ENCODE results near the gene CBL.

The CBL gene

DNA sequence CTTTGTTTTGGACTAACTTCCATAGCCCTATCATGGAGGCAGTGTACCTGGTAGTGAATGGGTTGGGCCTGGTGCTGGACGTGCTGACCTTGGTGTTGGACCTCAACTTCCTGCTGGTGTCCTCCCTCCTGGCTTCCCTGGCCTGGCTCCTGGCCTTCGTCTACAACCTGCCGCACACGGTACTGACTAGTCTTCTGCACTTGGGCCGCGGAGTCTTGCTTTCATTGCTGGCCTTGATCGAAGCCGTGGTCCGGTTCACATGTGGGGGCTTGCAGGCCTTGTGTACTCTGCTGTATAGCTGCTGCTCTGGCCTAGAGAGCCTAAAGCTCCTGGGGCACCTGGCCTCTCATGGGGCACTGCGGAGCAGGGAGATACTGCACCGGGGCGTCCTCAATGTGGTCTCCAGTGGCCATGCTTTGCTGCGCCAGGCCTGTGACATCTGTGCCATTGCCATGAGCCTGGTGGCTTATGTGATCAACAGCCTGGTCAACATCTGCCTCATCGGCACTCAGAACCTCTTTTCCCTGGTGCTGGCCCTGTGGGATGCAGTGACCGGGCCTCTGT is 129.0 kb downstream of the CBL start:
- no peak for DNase-seq

DNA sequence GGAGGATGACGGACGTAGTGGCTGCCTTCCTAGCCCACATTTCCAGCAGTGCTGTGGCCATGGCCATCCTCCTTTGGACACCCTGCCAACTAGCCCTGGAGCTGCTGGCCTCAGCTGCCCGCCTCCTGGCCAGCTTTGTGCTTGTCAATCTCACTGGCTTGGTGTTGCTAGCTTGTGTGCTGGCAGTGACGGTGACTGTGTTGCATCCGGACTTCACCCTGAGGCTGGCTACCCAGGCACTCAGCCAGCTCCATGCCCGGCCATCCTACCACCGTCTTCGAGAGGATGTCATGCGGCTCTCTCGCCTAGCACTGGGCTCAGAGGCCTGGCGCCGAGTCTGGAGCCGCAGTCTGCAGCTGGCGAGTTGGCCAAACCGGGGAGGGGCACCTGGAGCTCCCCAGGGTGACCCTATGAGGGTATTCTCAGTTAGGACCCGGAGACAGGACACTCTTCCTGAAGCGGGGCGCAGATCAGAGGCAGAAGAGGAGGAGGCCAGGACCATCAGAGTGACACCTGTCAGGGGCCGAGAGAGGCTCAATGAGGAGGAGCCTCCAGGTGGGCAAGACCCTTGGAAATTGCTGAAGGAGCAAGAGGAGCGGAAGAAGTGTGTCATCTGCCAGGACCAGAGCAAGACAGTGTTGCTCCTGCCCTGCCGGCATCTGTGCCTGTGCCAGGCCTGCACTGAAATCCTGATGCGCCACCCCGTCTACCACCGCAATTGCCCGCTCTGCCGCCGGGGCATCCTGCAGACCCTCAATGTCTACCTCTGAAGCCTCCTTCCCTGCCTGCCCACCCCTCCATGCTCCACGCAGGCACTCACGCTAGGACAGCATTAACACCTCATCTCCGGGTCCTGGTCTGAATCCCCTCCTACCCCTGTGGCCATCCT is 129.8 kb downstream of the CBL start:
- no peak for DNase-seq

DNA sequence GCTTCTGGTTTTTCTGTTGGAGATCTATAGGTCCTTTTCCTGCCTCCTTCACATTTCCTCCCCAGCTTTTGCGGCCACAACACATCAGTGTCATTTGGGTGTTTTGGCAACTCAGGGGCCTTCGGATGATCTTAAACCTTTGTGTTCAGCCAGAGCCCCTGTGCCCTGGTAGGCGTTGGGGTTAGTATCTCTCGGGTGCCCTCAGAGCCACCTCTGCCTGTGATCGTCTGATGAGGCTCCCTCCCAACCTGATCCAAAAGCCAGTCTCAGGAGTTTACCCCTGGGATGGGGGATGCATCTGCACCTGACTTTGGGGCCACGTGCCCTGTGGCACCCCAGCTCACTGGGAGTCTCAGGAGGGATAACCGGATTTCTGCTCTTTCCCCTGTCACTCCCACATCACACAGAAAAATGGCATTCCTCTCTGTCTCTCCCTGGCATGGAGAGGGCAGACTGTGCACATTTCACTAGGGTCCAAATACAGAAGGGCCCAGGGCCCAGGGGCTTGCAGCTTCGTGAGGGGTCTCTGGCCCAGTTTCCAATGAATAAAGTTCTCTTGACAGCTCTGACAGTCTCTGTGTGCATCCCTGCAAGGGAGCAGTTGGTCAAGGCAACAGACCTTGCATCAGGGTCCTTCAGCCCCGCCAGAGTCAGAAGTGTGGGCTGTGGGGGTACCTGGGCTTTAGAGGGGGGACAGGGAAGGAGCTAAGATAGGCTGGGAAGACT is 130.8 kb downstream of the CBL start:
- DNase-seq, result no peak

DNA sequence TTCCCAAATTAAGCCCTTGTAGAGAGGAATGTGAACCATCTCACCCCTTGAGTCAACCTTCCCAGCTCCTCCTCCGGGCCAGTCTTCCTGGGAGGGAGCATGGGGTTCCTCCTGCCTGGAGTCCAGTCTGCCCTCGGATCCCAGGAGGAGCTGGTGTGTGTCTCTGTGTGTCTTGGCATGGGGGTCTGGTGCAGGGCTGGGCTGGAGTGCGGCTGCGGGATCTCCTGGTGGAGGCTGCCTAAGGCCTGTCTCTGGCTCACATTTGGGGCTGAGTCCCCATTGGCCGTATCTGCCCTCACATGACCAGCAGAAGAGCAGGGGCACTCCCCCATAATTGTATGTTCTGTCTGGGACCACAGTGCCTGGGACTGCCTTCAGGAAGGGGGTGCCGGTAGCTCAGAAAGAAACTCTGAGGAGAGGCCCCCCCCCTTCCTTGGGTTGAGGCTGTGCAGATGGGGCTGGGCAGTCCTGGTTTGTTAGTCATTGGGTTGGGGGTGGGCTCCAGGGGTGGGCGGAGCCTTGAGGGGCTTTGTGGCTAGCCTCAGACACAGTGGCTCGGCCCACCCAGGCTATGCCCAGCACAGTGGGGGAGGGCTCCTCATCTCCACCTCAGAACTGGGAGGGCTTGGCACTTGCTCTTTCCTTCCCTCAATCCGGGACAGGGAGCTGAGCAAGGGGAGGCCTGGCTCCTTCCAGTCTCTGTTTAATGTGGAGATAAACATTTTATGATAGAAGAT is 131.6 kb downstream of the CBL start:
- DNase-seq, result no peak

DNA sequence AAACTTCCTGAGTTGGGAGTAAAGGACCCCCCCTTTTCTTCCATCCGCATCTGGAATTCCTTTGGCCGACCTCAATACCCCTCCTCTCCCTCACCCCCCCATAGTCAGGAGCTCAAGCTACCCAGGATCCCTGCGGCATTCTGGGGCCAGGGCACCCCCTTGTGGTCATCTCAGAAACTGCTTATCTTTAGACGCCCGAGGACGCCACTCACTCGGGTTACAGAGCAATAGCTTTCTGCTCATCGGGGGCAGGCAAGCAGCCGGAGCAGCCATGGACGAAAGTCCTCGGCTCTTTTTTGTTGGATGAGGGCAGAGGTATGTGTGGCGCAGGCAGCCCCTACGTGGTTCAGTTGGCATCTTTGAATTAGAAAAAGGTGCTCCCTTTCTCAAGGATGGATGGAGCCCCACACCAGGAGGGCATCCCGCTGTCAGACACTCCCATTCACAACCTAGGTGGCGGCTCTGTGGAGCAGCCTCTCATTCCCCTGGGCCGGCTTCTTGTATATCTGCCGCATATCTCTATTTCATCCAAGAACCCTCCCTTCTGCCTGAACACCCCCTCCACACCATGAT is 132.3 kb downstream of the CBL start:
- peak in 4 of 5 experiments; percentile 29 to 65 (median 54) for DNase-seq

DNA sequence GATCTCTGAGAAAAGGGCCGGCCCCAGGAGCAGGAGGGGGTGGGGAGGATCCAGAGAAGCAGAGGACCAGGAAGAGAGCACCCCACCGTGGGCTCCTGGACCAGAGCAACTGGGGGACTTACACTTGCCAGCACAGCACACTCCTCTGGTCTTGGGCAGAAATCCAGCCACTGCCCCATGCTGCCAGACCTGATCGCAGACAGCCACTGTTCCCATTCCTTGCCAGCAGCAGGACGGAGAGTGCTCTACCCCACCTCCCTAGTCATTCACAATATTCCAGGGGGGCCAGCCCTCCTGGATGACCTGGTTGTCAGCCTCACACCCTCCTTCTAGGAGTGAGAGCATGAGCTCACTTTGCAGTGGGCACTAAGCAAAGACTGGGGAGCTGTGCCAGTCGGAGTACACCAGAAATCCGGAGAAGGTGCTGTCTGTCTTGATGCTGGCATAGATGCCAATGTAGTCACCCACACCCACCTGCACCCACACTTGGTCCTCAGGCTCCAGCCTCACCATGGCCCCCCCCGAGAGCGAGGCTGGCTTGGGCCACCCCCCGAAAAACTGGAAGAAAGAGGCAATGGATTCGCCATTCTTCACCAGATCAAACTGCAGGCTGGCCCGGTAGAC is 132.9 kb downstream of the CBL start:
- no peak for DNase-seq

DNA sequence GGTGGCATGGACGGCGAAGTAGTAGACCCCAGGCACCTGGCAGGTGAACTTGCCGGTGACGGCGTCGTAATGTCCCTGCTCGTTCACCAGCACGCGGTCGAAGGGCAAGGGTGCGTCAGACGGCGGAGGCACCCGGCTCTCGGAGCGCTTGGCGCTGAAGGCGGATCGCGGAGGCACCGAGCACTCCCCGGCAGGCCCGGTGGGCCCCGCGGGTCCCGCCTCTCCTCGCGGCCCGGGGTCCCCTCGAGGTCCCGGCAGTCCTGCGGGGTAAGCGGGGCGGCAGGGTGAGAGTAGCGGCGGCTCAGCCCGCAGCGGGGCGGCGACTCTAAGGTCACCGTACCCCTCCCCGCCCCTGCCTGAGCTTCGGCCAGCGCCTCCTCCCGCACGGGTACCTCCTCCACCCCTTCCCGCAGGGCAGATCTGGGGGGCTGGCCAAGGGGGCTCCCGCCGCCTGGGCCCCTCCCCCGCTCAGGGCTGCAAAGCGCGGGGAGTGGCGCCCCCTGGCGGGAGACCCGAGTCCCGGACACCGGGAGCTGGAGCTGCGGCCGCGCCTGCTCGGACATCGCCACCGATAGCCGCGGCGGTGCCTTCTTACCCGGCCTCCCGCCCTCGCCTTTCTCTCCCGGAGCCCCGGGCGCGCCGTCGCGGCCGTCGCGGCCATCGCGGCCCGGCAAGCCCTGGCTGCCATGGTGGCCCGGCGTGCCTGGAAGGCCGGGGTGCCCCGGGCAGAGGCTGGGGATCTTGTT is 133.6 kb downstream of the CBL start:
- DNase-seq, result peak in 2 of 5 experiments; percentile 27 to 30

DNA sequence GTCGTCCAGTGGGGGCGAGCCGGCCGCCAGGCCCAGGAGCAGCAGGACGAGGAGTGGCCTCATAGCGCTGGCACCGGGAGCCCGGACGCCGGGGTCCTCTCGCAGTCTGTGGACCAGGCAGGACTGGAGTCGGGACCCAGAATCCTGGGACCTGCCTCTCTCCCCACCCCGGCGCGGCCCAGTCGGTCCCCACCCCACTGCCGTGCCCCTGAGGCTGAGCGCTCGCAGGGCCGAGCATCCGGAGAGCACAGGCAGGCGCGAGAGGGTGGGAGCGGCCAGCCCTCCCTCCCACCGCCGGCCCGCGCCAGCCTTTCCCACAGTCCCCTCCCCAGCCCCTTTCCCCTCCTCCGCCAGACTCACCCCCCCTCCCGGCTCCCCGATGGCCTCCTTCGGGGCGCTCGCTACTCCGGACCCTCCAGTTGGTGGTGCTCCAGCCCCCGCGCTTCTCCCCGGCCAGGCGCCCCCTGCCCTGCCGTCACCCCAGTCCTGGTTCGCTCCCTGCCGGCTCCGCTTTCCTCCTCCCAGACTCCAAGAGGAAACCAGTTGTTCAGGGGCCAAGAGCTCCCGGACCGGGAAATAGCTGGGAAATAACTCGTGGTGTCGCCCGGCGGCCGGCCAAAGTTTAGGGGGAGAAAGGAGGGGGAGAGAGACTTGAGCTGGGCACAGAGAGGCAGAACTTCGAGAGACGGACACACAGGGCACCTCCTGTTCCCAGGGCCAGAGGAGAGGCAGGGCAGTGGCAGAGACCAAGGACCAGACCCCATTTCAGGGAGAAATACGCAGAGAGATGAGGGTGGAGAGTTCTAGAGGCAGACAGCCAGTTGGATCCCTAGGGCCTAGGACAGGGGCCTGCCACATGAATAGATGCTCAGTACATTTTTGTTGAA is 134.4 kb downstream of the CBL start, which contains the start of gene C1QTNF5:
C1QTNF5 (minus strand) TSS at position 549 of the 887 bp plus-strand sequence; CDS start at position 63, 486 bp downstream.
- no peak for DNase-seq

DNA sequence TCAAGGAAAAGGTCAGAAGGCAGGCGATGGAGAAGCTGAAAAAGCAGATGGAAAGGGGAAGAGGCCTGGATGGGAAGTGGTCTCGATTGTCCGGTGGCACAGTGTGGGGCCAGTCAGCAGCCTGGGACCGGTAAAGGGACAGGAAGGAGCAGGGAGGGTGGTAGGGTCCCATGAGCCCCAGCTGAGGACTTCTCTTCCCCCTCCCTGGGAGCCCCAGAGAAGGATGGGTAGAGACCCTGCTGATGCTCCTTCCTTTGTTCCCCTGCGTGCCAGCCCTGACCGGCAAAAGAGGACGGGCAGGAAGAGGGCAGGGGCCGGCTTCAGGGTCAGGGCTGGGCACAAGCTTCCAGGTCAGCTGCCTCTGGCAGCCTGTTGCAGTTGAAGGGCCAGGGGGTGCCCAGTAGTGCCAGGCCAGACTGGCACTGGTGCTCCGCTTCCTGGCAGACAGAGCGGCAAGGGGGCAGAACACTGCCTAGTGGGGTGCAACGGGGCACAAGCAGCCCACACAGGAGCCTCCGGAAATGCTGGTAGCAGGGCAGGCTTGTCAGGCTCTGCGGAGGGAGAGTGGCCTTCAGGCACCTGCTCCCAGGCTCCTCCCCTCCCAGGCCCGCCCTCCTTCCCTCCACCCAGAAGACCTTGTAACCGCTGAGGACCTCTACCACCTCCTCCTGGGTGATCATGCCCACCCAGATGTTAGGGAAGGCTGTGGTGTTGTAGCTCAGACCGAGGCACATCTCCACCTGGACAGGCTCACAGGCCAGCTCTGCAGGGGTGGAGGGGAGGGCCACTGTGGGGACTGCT is 135.3 kb downstream of the CBL start:
- no peak for DNase-seq

DNA sequence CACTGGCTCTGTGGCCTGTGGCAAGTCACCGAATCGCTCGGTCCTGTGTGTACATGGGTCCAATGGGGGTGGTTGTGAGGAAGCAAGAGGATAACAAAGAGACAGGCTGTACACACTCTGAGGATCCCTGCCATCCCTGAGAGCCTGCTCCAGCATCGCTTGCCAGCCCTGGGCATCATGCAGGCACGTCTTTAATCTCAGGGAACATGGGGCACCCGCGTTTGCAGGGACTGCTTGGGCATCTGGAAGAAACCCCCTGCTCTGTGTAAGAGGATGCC is 135.8 kb downstream of the CBL start:
- no peak for DNase-seq

DNA sequence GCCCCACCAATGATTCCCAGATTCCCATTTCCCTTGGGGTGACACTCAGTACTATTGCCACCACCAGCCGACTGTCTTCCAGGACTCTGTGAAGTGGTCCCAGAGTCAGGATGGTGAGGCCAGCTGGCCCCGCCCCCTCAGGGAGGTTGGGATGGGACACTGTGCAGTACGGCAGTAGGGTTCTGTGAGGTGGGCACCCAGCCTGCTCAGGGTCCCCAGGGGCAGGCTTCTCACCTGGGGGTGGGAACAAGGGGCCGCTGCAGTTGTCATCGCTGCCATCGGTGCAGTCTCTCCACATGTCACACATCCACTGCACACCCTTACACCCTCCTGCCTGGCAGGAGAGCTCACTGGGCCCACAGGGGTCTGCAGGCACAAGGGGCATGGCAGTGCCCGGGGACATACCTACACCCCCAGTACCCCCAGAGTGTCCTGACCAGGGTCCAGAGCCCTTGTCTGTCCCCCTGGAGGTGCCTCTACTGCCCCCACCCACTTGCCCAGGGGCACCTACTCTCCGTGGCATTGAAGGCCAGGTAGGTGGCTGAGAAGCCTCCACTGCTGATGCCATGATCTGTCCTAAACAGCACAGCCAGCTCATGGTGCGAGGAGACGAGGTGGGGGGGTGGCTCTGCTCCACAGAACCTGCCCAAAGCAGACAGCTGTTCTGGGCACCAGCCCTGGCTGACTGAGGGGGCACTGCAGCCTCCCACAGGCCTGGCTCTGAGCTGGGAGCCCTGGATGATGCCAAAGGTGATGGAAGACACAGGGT is 136.4 kb downstream of the CBL start:
- no peak for DNase-seq

DNA sequence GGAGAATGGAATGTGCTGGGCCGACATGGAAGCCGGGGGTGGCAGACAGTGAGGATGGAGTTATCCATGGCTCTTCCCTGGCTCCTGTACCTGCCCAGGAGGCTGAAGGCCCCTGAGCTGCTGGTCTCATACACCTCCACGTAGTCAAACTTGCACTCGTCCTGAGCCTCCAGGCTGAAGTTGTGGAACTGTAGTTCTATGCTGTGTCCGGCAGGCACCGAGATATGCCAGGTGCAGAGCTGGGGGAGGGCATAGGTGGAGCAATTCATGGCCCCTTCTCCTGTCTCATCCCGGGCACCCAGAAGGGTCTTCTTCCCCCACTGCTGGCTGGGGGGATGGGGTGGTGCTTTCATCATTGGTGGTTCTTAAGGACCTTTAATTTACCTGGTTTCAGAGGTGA is 137.6 kb downstream of the CBL start:
- DNase-seq, result no peak

DNA sequence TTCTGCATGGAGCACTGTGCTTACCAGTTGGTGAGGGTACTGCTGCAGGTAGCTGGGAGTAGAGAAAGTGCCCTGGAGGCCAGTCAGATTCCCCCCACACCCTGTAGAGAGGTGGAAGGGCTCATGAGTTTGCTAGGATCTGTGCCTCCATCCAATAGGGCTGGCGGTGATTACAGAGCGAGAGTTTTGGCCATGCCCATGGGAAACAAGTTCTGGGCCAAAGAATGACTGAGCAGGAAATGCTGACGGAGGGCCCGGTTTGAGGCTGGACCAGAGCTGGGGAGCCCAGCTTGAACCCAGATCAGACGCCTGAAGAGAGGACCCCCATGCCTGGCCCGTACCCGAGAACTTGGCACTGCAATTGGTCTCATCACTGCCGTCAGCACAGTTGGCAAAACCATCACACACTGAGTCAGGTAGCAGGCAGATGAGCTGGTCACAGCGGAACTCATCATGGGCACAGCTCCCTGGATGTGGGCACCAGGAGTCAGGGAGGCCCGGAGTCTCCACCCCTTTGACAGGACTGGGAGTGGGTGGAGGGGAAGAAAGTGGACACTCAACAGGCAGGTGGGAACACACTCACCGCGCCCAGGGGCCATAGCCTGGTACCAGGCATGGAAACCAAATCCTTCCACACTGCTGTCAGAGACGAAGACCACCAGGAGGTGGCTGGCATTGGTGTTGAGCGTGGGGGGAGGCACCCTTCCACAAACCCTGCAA is 138.3 kb downstream of the CBL start:
- DNase-seq, result no peak

DNA sequence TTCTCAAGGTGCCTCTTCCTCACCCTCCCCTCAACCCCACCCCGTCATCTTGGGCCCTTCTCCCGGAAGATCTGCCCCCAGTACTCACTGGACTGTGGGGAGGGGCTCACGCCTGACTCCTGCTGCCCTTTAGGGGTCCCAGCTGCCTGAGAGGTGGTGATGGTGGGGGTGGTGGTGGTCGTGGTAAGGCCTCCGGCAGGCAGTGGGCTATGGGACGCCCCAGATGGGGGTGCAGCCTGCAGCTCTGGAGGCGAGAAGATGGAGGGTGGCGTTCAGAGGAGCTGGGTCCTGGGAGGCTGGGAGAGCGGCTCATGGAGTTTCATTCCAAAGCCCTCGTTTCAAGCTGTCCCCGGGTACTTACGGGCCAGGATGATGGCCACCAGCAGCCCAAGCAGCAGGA is 139.5 kb downstream of the CBL start:
- no peak for DNase-seq

DNA sequence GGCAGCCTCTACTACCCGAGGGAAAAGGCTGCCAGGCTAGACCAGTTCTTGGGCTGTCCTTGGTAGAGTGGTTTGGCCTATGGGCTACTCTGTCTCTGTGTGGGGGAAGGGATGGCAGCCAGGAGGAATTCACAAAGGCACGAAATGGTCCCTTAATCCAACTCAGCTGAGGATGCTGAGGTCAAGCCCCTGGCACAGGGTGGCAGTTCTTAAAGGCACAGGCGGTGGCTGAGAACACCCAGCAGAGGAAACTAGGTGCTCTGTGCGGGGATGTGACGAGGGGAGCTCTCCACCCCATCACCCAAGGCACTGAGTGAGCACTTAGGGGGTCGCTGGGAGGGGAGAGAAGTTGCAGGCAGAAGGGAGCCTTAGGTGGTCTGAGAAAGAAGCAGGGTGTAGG is 140.5 kb downstream of the CBL start, which contains the start of gene MFRP:
MFRP (minus strand) TSS at position 101 of the 400 bp plus-strand sequence. CDS start 192 bp downstream, outside the sequence.
- no peak for DNase-seq

DNA sequence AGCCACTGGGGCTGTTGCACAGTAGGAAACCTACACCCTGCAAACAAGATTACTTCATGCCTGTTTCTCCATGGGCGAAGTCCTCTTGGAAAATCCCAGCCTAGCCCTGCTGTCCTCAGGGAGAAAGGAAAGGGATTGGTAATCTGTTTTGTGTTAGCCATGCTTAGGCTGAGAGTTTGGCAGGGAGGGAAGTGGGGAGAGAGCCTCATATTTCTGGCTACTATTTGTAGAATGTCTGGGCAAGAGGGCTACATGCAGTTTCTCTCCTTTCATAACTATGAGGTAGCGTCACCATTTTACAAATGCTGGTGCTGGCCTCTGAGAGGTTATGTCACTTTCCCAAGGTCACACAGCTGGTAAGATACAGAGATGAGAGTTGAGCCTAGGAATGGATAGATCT is 141.1 kb downstream of the CBL start:
- DNase-seq, result no peak

DNA sequence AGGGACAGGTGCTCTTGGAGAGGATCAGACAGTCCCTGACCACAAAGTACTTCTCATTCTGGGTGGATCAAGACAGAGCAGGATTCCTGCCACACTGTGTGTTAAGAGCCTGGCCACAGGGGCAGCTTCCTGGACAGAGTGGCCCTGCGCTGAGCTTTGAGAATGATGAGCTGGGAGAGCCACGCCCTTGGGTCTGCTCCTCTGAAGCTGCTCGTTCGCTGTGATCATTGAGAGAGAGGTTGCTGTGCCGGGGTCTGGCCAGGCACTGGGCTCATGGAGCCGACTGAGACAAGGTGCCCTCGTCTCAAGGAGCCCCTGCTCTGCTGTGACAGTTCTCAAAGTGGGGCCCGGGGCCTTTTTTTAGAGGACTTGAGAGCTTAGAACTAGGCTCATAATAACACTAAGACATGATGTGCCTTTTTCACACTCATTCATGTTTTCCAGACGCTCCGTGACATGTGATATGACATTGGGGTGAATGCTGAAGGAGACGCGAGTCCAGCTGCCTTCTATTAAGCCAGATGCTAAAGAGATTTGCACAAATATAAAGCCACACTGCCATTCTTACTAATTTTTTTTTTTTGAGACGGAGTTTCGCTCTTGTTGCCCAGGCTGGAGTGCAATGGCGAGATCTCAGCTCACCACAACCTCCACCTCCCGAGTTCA is 141.9 kb downstream of the CBL start:
- no peak for DNase-seq
